Spinal cord (tissue), 10 donors: ENCODE data around the gene GARIN5A. TPM values are rescaled to one million over a fixed set of nuclear protein-coding genes. Genes with fewer than 3 reads are reported as not detected.

Experiments
- DNase-seq, 6 donors: peaks; one replicate each; pipeline versions ENCODE4 v3.0.0 to v3.0.0-alpha.2; 2013 to 2015; ENCODE audit warnings: low spot score in 6 of 6, low read depth in 4 of 6
- H3K27ac ChIP-seq: one replicate; pipeline ENCODE4 v1.5.1; 2013; ENCODE audit warnings: low read depth, low read length, control low read depth
- H3K27me3 ChIP-seq: one replicate; pipeline ENCODE4 v1.6.1; 2013; ENCODE audit warnings: low read length; ENCODE audit not compliant: control insufficient read depth, insufficient read depth
- H3K36me3 ChIP-seq: one replicate; pipeline ENCODE4 v1.6.1; 2013; ENCODE audit warnings: low read length; ENCODE audit not compliant: control insufficient read depth, insufficient read depth
- H3K4me1 ChIP-seq: one replicate; pipeline ENCODE4 v1.6.1; 2013; ENCODE audit warnings: low read length; ENCODE audit not compliant: control insufficient read depth, insufficient read depth
- H3K4me3 ChIP-seq: one replicate; pipeline ENCODE4 v1.5.1; 2013; ENCODE audit warnings: low read depth, low read length, control low read depth
- H3K9me3 ChIP-seq: one replicate; pipeline ENCODE4 v1.6.1; 2013; ENCODE audit warnings: low read length; ENCODE audit not compliant: control insufficient read depth, insufficient read depth
- WGBS: methylation state at CpG from one replicate; pipeline ENCODE4 v1.1.5; 2013; ENCODE audit warnings: missing lambda C conversion rate; ENCODE audit not compliant: insufficient coverage; 5-methylcytosine and 5-hydroxymethylcytosine counted together
- polyA plus RNA-seq, 2 donors: library from polyadenylated mRNA; unstranded; fragments of 120-200 nt; gene quantifications; one replicate each; pipeline ENCODE4 v1.2.1, GENCODE V29; 2013; ENCODE audit not compliant: insufficient read length in 2 of 2
- total RNA-seq, 2 donors: library from RNA; depleted of rRNA in 1 of 2; stranded (reverse); fragments of 120-200 nt in 1 of 2; fragments of >200 nt in 1 of 2; gene quantifications; one replicate each; pipeline versions ENCODE4 v1.2.3 to v1.2.4, GENCODE V29; 2013 to 2014
- donor health status: healthy.

The GARIN5A gene
- total and polyA plus RNA-seq, 4 donors, result 4.2 to 14.1 (median 8.7) TPM

DNA sequence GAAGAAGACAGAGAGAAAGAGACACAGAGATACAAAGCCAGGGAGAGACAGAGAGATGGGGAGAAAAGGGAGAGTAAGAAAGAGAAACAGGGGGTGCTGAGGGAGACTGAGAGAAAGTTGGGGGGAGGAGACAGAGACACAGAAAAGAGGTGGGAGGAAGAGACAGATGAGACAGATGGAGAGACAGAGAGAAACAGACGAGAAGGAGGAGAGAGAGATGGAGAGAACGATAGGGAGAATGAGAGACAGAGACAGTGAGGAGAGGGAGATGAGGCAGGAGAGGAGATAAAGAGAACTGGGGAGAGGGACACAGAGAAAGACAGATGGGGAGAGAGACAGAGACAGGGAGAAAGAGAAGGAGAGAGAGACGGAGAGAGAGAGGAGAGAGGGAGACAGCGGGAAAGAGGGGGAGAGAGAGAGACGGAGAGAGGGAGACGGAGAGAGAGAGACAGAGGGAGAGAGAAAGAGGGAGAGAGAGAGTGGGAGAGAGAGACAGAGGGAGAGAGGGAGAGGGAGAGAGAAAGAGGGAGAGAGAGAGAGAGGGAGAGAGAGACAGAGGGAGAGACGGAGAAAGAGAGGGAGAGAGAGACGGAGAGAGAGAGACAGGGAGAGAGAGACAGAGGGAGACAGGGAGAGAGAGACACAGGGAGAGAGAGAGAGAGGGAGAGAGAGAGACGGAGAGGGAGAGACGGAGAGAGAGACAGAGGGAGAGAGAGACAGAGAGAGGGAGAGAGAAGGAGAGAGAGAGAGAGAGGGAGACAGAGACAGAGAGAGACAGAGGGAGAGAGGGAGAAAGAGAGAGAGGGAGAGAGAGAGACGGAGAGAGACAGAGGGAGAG, 21.8 kb upstream of the GARIN5A start:
- H3K27ac ChIP-seq, result no peak overlapping the region
- H3K9me3 ChIP-seq, result no peaks in the 10 kb centered on the region
- H3K4me1 ChIP-seq, result peaks cover 35% of the 10 kb centered on the region
- H3K27me3 ChIP-seq, result peaks cover 9% of the 10 kb centered on the region
- 70% methylated on average over 11 of the region's 11 CpGs for WGBS
- H3K36me3 ChIP-seq, result no peaks in the 10 kb centered on the region
- no peak overlapping the region for H3K4me3 ChIP-seq
- no peak for DNase-seq

DNA sequence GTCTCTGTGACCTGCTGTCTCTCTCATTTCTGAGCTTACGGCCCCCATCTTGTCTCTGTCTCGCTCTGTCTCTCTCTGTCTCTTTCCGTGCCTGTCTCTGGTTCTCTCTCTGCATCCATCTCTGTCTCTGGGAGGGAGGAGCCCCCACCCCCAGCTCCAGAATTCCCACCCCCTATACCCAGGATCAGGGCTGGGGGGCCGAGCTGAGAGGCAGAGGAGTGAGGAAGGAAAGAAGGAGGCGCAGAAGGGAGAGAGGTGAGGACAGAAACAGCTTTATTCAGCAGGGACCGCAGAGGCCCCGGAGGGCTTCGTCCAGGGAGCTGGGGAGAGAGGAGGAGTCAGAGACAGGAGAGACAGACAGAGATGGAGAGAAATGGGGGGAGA, 20.4 kb upstream of the GARIN5A start:
- H3K9me3 ChIP-seq, result no peaks in the 10 kb centered on the region
- peaks cover 15% of the 10 kb centered on the region for H3K27me3 ChIP-seq
- no peak overlapping the region for H3K4me3 ChIP-seq
- H3K36me3 ChIP-seq, result no peaks in the 10 kb centered on the region
- 46% methylated on average over 7 of the region's 8 CpGs for WGBS
- no peak for DNase-seq
- H3K27ac ChIP-seq, result peak overlapping the region; percentile 67
- peaks cover 42% of the 10 kb centered on the region for H3K4me1 ChIP-seq

GRCh38 chr19:50496189-50497021, 19.8 kb upstream of the GARIN5A start:
- Histone ChIP-seq H3K4me3 (no peak overlapping the region), H3K27me3 (peaks cover 21% of the 10 kb centered on the region), H3K27ac (peak overlapping the region; percentile 67), H3K36me3 (no peaks in the 10 kb centered on the region), H3K9me3 (no peaks in the 10 kb centered on the region), H3K4me1 (peaks cover 40% of the 10 kb centered on the region)
- 52% methylated on average over 17 of the region's 30 CpGs for WGBS
- DNase-seq, result peak in 4 of 6 donors; percentile 57 to 87 (median 66)

DNA sequence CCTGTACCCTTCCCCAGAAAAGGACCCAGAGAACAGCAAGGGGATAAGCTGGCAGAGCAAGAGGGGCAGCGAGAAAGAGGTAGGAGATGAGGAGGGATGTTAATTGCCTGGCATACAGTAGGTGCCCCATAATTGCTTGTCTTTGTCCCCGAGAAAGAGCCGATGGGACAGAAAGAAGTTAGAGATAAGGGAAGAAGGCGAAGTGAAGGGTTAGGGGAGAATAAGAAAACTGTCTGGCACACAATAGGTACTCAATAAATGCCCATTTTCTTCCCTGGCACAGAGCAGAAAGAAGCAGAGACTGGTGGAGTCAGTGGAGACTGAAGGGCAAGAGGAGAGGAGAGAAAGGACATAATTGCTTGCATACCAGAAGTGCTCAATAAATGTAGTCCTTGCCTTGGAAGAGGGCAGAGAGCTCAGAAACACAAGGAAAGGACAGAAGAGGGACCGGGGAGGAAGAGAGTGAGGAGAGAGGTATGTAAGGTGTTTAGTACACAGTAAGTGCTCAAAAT, 18.4 kb upstream of the GARIN5A start:
- Histone ChIP-seq H3K4me3 (no peak overlapping the region), H3K9me3 (no peaks in the 10 kb centered on the region), H3K27me3 (peaks cover 21% of the 10 kb centered on the region), H3K36me3 (no peaks in the 10 kb centered on the region), H3K4me1 (peaks cover 40% of the 10 kb centered on the region), H3K27ac (no peak overlapping the region)
- no peak for DNase-seq
- WGBS, result 83% methylated on average over 1 of the region's 5 CpGs

- no peak for DNase-seq
- no peaks in the 10 kb centered on the region for H3K9me3 ChIP-seq
- H3K4me3 ChIP-seq, result no peak overlapping the region
- H3K4me1 ChIP-seq, result peaks cover 42% of the 10 kb centered on the region
- peaks cover 22% of the 10 kb centered on the region for H3K27me3 ChIP-seq
- H3K27ac ChIP-seq, result no peak overlapping the region
- no peaks in the 10 kb centered on the region for H3K36me3 ChIP-seq
- 89% methylated on average over 2 of the region's 7 CpGs for WGBS
Measured at GRCh38 chr19:50494186-50495019, 17.8 kb upstream of the GARIN5A start.

- 66% methylated on average over 6 of the region's 8 CpGs for WGBS
- H3K27ac ChIP-seq, result no peak overlapping the region
- no peak overlapping the region for H3K4me3 ChIP-seq
- peaks cover 28% of the 10 kb centered on the region for H3K27me3 ChIP-seq
- no peaks in the 10 kb centered on the region for H3K36me3 ChIP-seq
- H3K4me1 ChIP-seq, result peaks cover 49% of the 10 kb centered on the region
- no peak for DNase-seq
- H3K9me3 ChIP-seq, result no peaks in the 10 kb centered on the region
Measured at GRCh38 chr19:50493171-50493570, 16.5 kb upstream of the GARIN5A start.

GRCh38 chr19:50492303-50493052, 15.8 kb upstream of the GARIN5A start:
- Histone ChIP-seq H3K27me3 (peaks cover 29% of the 10 kb centered on the region), H3K4me3 (no peak overlapping the region)
- DNase-seq, result peak in 1 of 6 donors; percentile 21

GRCh38 chr19:50490991-50491472, 14.4 kb upstream of the GARIN5A start:
- no peak overlapping the region for H3K4me3 ChIP-seq
- H3K36me3 ChIP-seq, result peaks cover 4% of the 10 kb centered on the region
- peak in 1 of 6 donors; percentile 45 for DNase-seq
- WGBS, result 14% methylated on average over 26 of the region's 26 CpGs
- H3K27me3 ChIP-seq, result peaks cover 34% of the 10 kb centered on the region
- peaks cover 36% of the 10 kb centered on the region for H3K4me1 ChIP-seq
- peaks cover 5% of the 10 kb centered on the region for H3K9me3 ChIP-seq
- no peak overlapping the region for H3K27ac ChIP-seq

More at GRCh38 chr19:50492303-50493052, 15.8 kb upstream of the GARIN5A start:
- H3K36me3 ChIP-seq, result peaks cover 2% of the 10 kb centered on the region
- WGBS, result 12% methylated on average over 9 of the region's 12 CpGs
- no peak overlapping the region for H3K27ac ChIP-seq
- no peaks in the 10 kb centered on the region for H3K9me3 ChIP-seq
- H3K4me1 ChIP-seq, result peaks cover 49% of the 10 kb centered on the region
